Adrenal gland (tissue), 12 donors: Measurements from ENCODE around the gene KCNC1. TPM values are rescaled to one million over a fixed set of nuclear protein-coding genes. Genes with fewer than 3 reads are reported as not detected.
A peak's percentile ranks its signal among the peaks of the same experiment; 100 is the strongest.

Experiments used
- DNase-seq, 7 donors: peaks; one replicate each; pipeline ENCODE4 v3.0.0-alpha.2; 2019 to 2020
- H3K27ac ChIP-seq, 5 donors: fragments of 200-600 bp; sonication (generic) in 4 of 5; 1 replicate in 3 of 5; 2 replicates in 2 of 5; pipeline versions ENCODE4 v1.5.1 to v1.8.0; 2016 to 2020; ENCODE audit warnings: mild to moderate bottlenecking in 1 of 5
- H3K27me3 ChIP-seq: fragments of 200-600 bp; 2 replicates; pipeline ENCODE4 v1.8.0; 2021
- H3K36me3 ChIP-seq, 2 donors: fragments of 200-600 bp; replicated peaks in 1 of 2; 1 replicate in 1 of 2; 2 replicates in 1 of 2; pipeline versions ENCODE4 v1.5.1 to v1.8.0; 2018 to 2022
- H3K4me1 ChIP-seq, 2 donors: fragments of 200-600 bp; replicated peaks in 1 of 2; 1 replicate in 1 of 2; 2 replicates in 1 of 2; pipeline versions ENCODE4 v1.5.1 to v1.8.0; 2018 to 2021
- H3K4me3 ChIP-seq, 4 donors: fragments of 200-600 bp; sonication (generic) in 3 of 4; one replicate each; pipeline ENCODE4 v1.5.1; 2016 to 2018
- H3K9me3 ChIP-seq, 3 donors: fragments of 200-600 bp; sonication (generic) in 1 of 3; replicated peaks in 1 of 3; 1 replicate in 2 of 3; 2 replicates in 1 of 3; pipeline versions ENCODE4 v1.5.1 to v1.8.0; 2016 to 2021
- CTCF ChIP-seq, 6 experiments: fragments of 450-650 bp in 4 of 6; fragments of 200-600 bp in 2 of 6; sonication (generic) in 1 of 6; IDR thresholded peaks; 1 replicate in 5 of 6; 2 replicates in 1 of 6; pipeline versions ENCODE4 v1.5.1 to v1.8.0; 2016 to 2021; ENCODE audit warnings: antibody characterized with exemption in 6 of 6, mild to moderate bottlenecking in 2 of 6, moderate library complexity in 1 of 6
- POLR2A ChIP-seq, 2 donors: fragments of 450-650 bp; IDR thresholded peaks; one replicate each; pipeline ENCODE4 v1.6.1; 2017; ENCODE audit warnings: antibody characterized with exemption in 2 of 2, mild to moderate bottlenecking in 2 of 2, moderate library complexity in 1 of 2
- WGBS, 4 donors: extraction: QIAGEN DNeasy Blood & Tissue Kit in 2 of 4; methylation state at CpG; one replicate each; pipeline versions ENCODE4 v1.1.5 to v1.1.7; 2013 to 2017; 5-methylcytosine and 5-hydroxymethylcytosine counted together
- intact Hi-C, 2 donors: fragments of 100-400 bp; cut with DNase I; formaldehyde crosslinking; loops; one replicate each; pipeline versions ENCODE4 v1.14.1 to v1.15.0; 2022 to 2023
- polyA plus RNA-seq, 3 donors: library from polyadenylated mRNA; stranded (reverse); fragments of 200-250 nt in 2 of 3; fragments of 350-450 nt in 1 of 3; fragmentation: Illumina TruSeq in 1 of 3; extraction: RNeasy Lipid Tissue Mini Kit (QIAGEN cat#74804) in 1 of 3; gene quantifications; one replicate each; pipeline ENCODE4 v1.2.3, GENCODE V29; 2013 to 2014
- total RNA-seq, 9 donors: library from RNA; depleted of rRNA in 4 of 9; stranded (reverse); fragments of >200 nt in 4 of 9; fragments of 120-200 nt in 1 of 9; fragmentation: NEBNext Ultra II Directional in 1 of 9; extraction: Animal tissue kit (Norgen Biotek cat#: 25700) in 1 of 9; gene quantifications; one replicate each; pipeline versions ENCODE4 v1.1.0 to v1.2.4, GENCODE V29; 2013 to 2023
- donor health status: healthy with polysubstance abuse.
- donor health status: Bipolar disorder and iron deficiency.
- donor health status: DM: yes; HTN: yes; CAD: no.
- donor health status: DM: no; HTN: no; CAD: no.
- donor health status: DM: no; HTN: no; CAD: no.
- donor health status: DM: yes; HTN: yes; CAD: no.

The KCNC1 gene
- total and polyA plus RNA-seq, 12 donors = 0.06 to 1.3 (median 0.55) TPM; not detected in 3

GRCh38 chr11:17738151-17738973 is 3.8 kb downstream of the KCNC1 start:
- Histone ChIP-seq H3K36me3 (no peaks in the 10 kb centered on the region), H3K27me3 (peaks cover 27% of the 10 kb centered on the region), H3K4me3 (no peak overlapping the region), H3K27ac (peak overlapping the region in 1 of 5 donors; percentile 17), H3K4me1 (peaks cover 8 to 9% of the 10 kb centered on the region in 2 donors), H3K9me3 (no peaks in the 10 kb centered on the region)
- intact Hi-C loops = no loop called here
- TF ChIP-seq POLR2A (IDR thresholded peaks at IDR 0.05) (no peak), CTCF (IDR thresholded peaks at IDR 0.05) (no peak)
- no peak for DNase-seq
- 0 to 49% (median 46%) methylated on average over 1 to 10 of the region's 10 CpGs for WGBS, 4 donors

GRCh38 chr11:17739945-17740338 is 5.4 kb downstream of the KCNC1 start:
- Histone ChIP-seq H3K9me3 (no peaks in the 10 kb centered on the region), H3K4me3 (no peak overlapping the region), H3K36me3 (no peaks in the 10 kb centered on the region), H3K4me1 (peaks cover 5% of the 10 kb centered on the region in 2 donors), H3K27me3 (peaks cover 27% of the 10 kb centered on the region), H3K27ac (no peak overlapping the region)
- intact Hi-C loops = no loop called here
- TF ChIP-seq CTCF (IDR thresholded peaks at IDR 0.05) (no peak), POLR2A (IDR thresholded peaks at IDR 0.05) (no peak)
- no peak for DNase-seq
- WGBS, 4 donors = 63 to 73% (median 68%) methylated on average over 4 to 6 of the region's 6 CpGs

- H3K36me3 ChIP-seq = no peaks in the 10 kb centered on the region
- H3K9me3 ChIP-seq = no peaks in the 10 kb centered on the region
- intact Hi-C loops = no loop called here
- no peak for TF ChIP-seq CTCF (IDR thresholded peaks at IDR 0.05)
- TF ChIP-seq POLR2A (IDR thresholded peaks at IDR 0.05) = no peak
- no peak overlapping the region for H3K4me3 ChIP-seq
- H3K27me3 ChIP-seq = peaks cover 27% of the 10 kb centered on the region
- H3K4me1 ChIP-seq = no peaks in the 10 kb centered on the region
- no peak overlapping the region for H3K27ac ChIP-seq
- no peak for DNase-seq
- 60 to 80% (median 77%) methylated on average over 7 of the region's 7 CpGs for WGBS, 4 donors
Measured at GRCh38 chr11:17740649-17741235, 6.2 kb downstream of the KCNC1 start.

- 89 to 94% (median 92%) methylated on average over 10 of the region's 10 CpGs for WGBS, 4 donors
- H3K4me3 ChIP-seq = no peak overlapping the region
- no peaks in the 10 kb centered on the region for H3K36me3 ChIP-seq
- no peaks in the 10 kb centered on the region for H3K9me3 ChIP-seq
- TF ChIP-seq CTCF (IDR thresholded peaks at IDR 0.05) = no peak
- no peak for TF ChIP-seq POLR2A (IDR thresholded peaks at IDR 0.05)
- intact Hi-C loops = no loop called here
- no peak for DNase-seq
- peaks cover 20% of the 10 kb centered on the region for H3K27me3 ChIP-seq
- no peaks in the 10 kb centered on the region for H3K4me1 ChIP-seq
- H3K27ac ChIP-seq = no peak overlapping the region
Measured at GRCh38 chr11:17741487-17741886, 6.9 kb downstream of the KCNC1 start.
